HPDE6-E6E7 (cell line): Measurements from ENCODE around the gene TPM4.
A peak's percentile ranks its signal among the peaks of the same experiment; 100 is the strongest.
"Not testable (repeated sequence)": the region's sequence is repeated elsewhere in the genome, so short reads cannot be mapped to it uniquely, and the experiment has no call there.

Source experiments
- DNase-seq: peaks from one replicate; pipeline ENCODE4 v3.0.0; 2011; ENCODE audit warnings: missing footprints; ENCODE audit errors: extremely low spot score

Gene TPM4

GRCh38 chr19:16076154-16076957 is at the start of gene TPM4:
TPM4 (plus strand) TSS chr19:16076495; CDS start chr19:16076566, 71 bp downstream.
- no peak for DNase-seq

DNA sequence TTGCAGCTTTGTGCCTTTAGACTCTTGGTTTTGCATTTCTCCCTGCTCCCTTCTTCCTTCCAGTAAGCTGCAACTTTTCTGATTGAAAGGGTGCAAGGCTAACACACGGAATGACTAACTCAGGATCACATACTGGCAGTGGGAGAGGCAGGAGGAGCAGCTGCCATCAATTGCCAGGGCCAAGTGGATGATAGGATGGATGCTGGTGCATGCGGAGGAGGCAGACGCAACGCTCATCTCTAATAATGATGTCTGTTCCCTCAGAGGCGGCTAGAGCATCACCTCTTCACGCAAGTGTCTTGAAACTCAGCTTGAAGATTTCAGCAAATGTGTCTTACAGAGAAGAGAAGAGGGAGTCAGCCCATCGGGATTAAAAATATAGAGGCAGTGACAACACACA is 49.5 kb upstream of the TPM4 start:
- no peak for DNase-seq

- DNase-seq: no peak
Observed at GRCh38 chr19:16027528-16027927, 48.8 kb upstream of the TPM4 start.

DNA sequence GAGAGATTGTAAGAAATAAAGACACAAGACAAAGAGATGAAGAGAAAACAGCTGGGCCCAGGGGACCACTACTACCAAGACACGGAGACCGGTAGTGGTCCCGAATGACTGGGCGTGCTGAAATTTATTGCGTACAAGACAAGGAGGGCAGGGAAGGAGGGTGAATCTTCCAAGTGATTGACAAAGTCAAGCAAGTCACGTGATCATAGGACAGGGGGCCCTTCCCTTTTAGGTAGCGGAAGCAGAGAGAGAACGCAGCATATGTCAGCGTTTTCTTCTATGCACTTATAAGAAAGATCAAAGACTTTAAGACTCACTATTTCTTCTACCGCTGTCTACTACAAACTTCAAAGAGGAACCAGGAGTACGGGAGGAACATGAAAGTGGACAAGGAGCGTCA is 46.1 kb upstream of the TPM4 start:
- DNase-seq: not testable (repeated sequence)

DNA sequence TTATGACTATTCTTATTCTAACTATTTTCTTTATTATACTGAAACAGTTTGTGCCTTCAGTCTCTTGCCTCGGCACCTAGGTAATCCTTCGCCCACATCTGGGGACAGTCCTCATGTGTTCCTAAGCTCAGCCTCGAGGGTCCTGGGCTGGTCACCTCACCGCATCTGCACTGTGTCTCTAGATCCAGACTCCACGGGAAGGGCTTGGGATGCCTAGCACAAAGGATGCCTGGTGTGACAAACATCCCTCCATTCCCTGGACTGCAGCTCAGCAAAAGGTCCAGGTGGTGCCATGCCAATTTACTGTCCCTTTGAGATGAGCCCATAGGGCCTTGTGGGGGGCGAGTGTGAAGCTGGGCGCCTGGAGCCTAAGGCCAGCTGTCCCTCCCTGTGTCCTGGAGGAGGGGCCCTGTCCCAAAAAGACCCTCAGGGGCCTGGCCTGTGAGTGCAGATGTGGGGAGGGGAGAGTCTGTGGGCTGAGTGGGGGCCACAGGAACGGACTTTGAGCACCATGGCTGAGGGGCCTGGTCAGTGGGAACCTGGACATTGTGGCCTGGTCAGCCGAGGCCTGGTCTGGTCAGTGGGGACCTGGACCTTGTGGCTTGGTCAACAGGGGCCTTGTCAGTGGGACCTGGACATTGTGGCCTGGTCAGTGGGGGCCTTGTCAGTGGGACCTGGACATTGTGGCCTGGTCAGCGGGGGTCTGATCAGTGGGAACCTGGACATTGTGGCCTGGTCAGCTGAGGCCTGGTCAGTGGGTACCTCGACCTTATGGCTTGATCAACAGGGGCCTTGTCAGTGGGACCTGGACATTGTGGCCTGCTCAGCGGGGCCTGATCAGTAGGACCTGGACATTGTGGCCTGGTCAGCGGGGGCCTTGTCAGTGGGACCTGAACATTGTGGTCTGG is 45.1 kb upstream of the TPM4 start:
- DNase-seq: no peak

DNA sequence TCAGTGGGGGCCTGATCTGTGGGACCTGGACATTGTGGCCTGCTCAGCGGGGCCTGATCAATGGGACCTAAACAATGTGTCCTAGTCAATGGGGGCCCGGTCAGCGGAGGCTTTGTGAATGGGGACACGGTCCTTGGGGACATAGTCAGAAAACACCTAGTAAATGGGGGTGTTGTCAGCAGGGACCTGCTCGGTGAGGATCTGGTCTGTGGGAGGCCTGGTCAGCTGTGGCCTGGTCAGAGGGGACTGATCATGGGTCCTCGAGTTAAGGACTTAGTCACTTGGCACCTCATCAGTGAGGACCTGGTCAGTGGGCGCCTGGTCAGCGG is 44.5 kb upstream of the TPM4 start:
- no peak for DNase-seq

DNA sequence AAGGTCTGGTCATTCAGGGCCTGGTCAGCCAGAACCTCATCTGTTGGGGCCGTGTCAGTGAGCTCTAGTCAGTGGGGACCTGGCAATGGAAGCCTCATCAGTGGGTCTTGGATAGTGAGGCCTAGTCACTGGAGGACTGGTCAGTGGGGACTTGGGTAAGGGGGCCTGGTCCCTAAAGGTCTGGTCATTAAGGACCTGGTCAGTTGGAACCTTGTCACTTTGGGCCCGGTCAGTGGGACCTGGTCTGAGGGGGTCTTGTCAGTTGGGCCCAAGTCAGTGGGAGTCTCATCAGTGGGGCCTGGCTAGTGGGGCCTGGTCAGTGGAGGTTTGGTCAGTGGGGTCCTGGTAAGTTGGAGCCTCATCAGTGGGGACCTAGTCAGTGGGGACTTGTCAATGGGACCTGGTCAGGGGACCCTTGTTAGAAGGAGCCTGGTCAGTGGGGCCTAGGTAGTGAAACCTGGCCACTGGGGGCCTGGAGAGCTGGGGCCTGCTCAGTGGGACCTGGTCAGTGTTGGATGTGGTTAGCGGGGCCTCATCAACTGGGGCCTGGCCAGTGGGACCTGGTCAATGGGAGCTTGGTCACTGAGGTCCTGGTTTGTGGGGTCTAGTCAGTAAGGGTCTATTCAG is 43.7 kb upstream of the TPM4 start:
- no peak for DNase-seq

GRCh38 chr19:16033136-16033530 is 43.2 kb upstream of the TPM4 start:
- DNase-seq: no peak

GRCh38 chr19:16033721-16034120 is 42.6 kb upstream of the TPM4 start:
- DNase-seq: no peak

- no peak for DNase-seq
Observed at GRCh38 chr19:16034180-16034579, 42.1 kb upstream of the TPM4 start.

GRCh38 chr19:16034958-16035560 is 41.2 kb upstream of the TPM4 start:
- no peak for DNase-seq

GRCh38 chr19:16035601-16036297 is 40.5 kb upstream of the TPM4 start:
- DNase-seq: no peak

DNA sequence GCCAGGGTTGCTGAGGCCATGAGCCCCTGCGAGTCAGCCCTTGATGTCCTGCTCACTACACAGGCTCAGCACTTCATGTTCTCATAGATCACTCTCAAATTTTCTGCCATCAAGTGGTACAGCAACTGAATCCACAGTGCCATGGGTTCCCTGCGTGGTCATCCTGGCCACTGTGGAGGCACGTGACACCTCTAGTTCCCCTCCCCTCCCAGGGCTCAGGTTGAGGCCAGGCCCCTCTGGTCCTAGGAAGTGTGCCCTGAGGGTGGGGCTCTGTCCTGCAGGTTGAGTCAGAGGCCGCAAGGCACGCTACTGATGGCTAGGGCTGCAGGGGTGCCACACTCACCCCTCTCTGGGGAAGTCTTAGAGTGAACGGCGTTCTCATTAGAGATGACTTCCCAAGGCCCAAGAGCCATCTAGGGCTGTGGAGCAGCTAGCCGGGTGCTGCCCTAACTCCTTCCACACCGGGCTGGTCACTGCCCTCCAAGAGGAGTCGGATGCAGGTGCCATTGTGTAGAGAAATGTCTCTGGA is 39.8 kb upstream of the TPM4 start:
- no peak for DNase-seq

- DNase-seq: no peak
Observed at GRCh38 chr19:16036941-16037340, 39.4 kb upstream of the TPM4 start.

DNA sequence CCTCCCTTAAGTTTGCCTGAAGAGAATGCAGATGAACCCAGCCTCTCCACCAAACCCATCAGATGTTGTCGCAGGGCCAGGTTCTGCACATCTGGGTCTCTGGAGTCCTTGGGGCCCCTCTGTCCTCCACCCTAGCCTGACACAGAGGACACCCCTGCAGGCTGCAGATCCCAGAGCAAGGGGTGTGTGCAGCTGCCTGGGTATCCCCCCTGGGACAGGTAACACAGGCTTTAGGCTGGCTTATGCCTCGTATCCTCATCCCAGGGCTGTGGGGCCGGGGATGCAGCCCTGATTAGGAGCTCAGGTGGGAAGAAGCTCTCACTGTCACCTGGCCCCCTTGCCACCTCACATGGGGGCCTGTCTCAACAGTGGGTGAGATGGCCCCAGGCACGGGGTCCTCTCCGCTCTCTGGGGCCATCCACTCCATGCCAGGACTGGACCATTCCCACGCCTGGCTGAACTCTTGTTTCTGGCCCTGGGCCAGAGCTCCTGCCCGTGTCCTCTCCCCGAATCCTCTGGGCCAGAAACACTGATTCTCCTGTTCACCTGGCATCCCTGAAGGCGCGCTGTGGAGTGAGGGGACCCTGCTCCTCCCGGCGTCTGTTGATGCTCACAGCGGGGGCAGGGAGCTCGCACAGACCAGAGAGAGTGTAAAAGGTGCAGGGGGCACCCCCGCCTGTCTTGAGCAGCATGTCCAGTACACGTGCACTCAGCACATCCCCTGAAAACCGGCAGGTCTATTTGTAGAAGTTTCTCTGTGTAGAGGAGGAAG is 38.7 kb upstream of the TPM4 start:
- DNase-seq: no peak

DNA sequence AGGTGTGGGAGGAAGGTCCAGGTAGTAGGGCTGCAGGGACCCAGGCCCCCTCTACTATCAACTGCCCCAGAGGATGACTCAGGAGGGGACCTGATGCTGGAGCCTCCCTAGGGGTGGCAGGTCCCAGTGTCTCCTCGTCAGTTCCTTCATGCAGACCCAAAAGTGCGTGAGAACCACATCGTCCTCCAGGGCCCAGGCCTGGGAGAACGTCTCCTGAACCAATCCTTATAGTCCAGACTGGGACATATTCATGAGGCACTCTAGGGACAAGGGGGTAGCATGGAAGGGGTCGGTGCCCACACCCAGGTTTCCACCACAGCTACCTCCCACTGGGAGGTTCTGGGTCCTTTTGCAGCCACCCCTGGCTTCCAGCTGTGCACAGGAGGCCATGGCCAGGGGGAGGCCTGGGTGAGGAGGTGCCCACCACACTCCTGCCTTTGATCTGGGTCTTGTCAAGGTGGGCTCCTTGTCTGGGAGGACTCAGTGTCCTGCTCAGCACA is 38.0 kb upstream of the TPM4 start:
- DNase-seq: no peak

- DNase-seq: no peak
Observed at GRCh38 chr19:16039081-16039480, 37.2 kb upstream of the TPM4 start.

- DNase-seq: no peak
Observed at GRCh38 chr19:16039545-16039944, 36.8 kb upstream of the TPM4 start.

DNA sequence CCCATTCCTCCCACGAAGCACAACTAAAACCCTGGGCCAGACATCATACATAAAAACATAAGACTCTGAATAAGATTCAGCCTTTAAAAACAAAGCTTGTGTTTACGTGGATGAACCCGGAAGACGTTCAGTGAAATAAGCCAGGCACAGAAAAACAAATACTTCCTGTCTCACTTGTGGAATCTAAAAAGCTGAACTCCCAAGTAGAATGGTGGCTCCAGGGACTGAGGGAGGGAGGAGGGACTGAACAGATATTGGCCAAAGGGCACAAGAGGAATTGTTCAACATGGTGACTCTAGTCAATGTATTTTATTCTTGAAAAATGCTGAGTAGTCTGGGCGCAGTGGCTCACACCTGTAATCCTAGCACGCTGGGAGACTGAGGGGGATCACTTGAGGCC is 35.7 kb upstream of the TPM4 start:
- DNase-seq: no peak

DNA sequence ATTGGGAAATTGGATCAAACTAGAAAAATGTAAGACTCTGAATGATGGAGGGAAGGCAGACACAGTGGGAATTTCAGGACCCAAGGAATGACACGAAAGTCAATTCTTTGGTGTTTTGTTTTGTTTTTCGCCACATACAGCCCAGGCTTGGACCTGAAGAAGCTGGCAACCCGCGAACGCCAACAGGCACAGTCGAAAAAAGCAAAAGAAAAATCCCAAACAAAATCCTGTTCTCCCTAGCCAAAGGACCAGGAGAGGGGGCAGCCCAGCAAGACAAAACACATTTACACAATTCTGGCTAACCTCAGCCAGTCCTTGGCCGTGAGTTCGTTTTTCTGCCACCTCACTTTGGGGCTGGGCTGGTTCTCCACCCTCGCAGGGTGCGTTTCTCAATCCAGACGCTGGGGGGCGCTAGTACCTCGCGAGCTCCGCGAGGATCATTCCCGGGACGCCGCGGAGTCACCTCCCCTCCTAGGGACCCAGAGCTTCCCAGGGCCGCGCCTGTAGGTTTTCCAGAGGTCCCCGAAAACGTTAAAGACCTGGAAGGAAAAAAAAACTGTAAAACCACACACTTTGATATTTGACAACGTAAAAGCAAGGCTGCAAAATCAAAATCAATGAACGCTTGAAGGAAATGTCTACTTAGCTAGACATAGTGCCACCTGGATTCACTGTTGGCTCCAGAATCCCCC is 34.9 kb upstream of the TPM4 start:
- DNase-seq: peak; percentile 82
